ENCODE data around the gene GPC1.

The GPC1 gene

DNA sequence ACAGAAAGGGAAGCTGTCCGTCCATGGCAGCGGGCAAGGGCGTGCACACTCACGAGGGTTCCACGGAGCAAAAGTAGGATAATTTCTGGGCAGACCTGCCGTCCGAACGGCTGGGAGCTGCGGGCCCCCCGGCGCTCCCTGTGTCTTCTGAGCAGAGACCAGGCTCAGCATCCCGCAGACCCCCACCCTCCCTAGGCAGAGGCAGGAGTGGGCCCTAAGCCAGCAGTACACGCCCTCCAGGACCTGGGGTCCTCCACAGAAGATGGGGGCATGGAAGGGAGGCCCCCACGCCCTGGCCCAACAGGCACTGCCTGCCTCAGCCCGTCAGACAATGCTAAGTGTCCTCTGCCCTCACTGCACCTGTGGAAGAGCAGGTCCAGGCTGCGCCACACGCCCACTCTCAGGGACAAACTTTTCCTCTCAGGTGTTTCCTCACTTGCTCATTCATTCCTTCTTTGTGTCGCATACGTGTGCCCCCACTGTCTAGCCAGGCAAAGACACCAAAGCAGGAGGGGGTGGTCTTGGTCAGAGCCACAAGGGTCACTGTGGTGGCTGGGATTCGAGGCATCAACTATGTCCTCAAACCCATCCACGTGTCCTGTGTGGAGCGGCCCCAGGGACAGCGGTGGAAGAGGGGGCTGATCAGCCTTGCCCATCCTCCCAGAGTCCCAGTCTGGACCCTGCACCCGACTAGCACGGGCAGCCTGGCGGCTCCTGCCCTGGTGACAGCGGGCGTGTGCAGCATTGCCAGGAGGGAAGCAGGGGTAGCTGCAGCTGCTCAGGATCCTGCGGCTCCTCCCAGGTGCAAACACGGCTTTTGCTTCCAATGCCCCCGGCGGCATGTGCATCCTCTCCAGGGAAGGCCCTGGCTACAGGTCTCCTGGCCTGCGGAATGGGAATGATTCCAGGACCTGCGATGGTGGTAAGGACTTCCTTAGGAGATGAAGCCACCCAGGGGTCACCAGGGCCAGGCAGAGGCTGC lies 2.4 kb upstream of the GPC1 start:
- H3K4me3 ChIP-seq (ENCODE audit: low read depth, low read length) = no peak overlapping the region
- TF ChIP-seq, protein P1, sequence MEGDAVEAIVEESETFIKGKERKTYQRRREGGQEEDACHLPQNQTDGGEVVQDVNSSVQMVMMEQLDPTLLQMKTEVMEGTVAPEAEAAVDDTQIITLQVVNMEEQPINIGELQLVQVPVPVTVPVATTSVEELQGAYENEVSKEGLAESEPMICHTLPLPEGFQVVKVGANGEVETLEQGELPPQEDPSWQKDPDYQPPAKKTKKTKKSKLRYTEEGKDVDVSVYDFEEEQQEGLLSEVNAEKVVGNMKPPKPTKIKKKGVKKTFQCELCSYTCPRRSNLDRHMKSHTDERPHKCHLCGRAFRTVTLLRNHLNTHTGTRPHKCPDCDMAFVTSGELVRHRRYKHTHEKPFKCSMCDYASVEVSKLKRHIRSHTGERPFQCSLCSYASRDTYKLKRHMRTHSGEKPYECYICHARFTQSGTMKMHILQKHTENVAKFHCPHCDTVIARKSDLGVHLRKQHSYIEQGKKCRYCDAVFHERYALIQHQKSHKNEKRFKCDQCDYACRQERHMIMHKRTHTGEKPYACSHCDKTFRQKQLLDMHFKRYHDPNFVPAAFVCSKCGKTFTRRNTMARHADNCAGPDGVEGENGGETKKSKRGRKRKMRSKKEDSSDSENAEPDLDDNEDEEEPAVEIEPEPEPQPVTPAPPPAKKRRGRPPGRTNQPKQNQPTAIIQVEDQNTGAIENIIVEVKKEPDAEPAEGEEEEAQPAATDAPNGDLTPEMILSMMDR (IDR thresholded peaks at IDR 0.05; ENCODE audit: borderline replicate concordance, insufficient read depth, low read depth, low read length) = no peak

DNA sequence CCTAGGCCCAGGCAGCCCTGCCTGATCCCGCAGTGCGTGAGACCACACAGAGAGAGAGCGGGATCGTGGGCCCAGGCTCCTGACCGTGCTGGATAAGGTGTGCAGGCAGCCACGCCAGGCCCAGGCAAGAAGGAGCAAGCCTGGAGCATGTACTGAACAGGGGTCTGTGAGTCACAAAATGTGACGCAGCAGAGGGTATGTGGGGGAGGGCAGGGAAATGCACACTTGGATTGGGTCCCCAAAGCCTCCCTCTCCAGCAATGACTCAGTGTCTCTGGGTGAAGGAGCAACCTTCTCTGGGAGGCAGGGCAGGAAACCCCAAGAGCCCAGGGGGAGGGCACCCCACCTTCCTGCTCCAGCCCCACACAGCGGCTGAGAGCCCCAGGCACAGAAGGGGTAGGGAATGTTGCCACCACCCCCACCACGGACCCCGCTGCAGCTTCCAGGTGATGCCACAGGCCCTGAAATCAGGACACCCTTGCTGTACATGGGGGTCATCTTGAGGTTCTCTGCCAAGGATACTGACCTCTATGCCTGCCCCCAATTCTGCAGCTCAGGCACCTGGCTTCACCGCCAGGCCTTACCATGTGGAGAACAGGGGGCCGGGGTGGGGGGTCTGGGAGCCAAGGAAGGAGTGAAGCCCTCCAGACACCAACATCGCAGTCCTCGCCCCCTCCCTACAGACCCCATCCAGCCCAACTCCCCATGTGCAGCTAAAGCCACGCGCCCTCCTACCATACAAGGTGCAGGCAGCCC lies 1.3 kb upstream of the GPC1 start:
- no peak overlapping the region for H3K4me3 ChIP-seq (ENCODE audit: low read depth, low read length)
- TF ChIP-seq, protein P1 (IDR thresholded peaks at IDR 0.05; ENCODE audit: borderline replicate concordance, insufficient read depth, low read depth, low read length) = no peak

DNA sequence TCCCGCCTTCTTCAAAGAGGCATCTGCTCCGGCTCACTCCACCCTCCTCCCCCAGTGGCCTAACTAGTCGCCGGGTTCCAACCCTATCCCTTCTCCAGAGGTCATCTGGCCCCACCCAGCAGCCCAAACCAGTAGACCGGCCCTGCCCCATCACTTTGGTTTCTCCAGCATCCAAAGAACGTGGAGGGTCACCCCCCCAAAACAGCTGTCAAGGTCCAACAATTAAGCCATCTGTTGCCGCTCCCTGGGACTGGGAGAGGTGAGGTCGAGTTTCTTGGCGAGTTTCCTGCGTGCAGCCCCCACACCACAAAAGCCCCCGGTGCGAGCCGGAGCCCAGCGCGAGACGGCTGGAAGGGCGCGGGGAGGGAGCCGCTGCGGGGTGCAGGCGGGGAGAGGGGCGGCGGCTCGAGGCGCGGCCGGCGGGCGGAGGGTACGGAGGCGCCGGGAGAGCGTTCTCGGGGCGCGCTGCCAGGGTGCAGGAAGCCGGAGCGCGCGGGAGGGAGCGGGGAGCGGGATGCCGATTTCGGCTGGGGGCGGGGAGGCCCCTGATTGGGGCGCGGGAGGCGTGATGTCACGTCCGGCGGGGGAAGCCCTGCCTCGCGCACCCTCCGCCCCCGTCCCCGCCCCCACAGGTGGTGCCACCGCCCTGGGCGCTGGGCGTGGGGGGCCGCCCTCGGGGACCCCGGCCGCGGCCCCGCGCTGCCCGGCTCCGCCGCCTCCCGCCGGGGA lies 571 bp upstream of the GPC1 start:
- peak overlapping the region; percentile 17 for H3K4me3 ChIP-seq (ENCODE audit: low read depth, low read length)
- TF ChIP-seq, protein P1 (IDR thresholded peaks at IDR 0.05; ENCODE audit: borderline replicate concordance, insufficient read depth, low read depth, low read length) = no peak

DNA sequence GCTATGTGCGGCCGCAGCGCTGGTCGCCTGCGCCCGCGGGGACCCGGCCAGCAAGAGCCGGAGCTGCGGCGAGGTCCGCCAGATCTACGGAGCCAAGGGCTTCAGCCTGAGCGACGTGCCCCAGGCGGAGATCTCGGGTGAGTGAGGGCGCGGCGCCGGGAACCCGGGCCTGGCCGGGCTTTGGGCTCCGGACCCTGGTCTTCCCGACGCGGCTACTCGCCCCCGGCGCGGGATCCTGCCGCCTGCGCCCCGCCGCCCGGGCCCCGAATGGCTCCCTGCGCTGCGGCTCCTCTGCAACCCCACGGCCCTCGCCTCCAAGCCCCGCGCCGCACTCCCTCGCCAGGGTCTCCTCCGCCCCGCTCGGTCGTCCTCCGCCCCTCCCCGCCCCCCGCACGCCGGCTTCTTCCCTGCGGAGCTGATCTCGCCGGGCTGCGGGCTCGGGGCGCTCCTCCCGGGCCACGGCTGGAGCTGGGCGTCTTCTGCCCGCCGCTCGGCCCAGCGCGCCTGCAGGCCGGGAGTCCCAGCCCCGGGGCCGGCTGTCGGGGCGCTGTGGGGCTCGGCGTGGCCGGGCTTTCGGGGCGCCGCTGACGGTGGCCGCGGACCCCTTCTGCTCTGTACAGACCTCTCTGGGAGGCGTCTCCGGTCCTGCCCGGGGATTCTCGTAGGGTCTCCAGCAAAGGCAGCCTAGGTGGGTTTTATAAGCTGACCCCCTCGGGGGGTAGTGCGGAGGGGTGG lies 652 bp downstream of the GPC1 start:
- no peak overlapping the region for H3K4me3 ChIP-seq (ENCODE audit: low read depth, low read length)
- TF ChIP-seq, protein P1 (IDR thresholded peaks at IDR 0.05; ENCODE audit: borderline replicate concordance, insufficient read depth, low read depth, low read length) = no peak

DNA sequence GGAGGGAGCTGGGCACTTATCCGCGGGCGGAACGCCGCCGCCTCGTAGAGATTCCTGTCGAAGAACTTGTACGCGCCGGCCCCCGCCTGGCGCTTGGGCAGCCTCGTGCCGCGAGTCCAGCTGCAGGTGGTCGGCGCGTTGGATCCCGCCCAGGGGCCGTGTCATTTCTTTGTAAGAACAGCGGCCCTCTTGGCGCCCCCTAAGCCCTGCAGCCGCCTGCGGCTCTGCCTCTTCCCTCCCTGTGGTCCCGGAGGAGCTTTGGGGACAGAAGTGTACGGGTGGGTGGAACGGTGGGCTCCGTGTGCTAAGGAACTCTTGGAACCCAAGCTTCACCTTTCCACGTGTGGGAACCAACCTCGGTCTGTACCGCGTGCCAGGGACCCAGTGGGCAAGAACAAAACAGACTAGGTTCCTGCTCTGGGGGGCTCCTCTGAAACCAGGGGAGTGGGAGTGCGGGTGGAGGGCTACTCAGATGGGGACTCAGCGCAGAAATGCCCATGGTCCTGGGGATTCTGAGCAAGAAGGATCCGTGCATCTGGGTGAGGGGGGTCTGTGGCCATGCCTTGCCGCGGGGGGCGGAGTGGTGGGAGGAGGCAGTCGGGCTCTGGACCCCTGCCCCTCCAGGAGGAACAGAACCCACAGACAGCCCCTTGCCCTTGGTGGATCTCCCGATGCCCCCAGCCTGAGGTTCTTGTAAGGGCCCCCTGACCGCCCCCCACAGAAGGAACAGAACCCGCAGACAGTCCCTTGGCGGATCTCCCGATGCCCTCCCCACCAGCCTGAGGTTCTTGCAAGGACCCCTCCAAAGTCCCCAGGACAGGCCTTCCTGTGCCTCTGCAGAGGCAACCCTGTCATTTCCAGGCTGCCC lies 1.5 kb downstream of the GPC1 start:
- no peak overlapping the region for H3K4me3 ChIP-seq (ENCODE audit: low read depth, low read length)
- TF ChIP-seq, protein P1 (IDR thresholded peaks at IDR 0.05; ENCODE audit: borderline replicate concordance, insufficient read depth, low read depth, low read length) = no peak

DNA sequence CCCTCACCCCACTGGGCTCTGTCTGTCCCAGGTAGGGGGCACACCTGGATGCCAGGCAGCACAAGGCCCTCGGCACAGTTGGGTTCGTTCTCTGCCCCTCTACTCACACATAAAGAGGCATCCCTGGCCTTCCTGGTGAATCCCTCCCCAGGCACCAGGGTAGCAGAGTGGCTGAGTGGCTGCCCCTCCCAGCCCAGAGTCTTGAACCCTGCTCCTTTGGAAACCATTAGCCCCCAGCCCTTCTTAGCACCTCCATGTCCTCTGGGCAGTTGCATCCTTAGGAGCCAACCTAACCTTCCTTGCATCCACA lies 2.0 kb downstream of the GPC1 start:
- H3K4me3 ChIP-seq (ENCODE audit: low read depth, low read length) = no peak overlapping the region
- TF ChIP-seq, protein P1 (IDR thresholded peaks at IDR 0.05; ENCODE audit: borderline replicate concordance, insufficient read depth, low read depth, low read length) = no peak

Measured in GM12875 (cell line).